Stimulated activated memory B cell treated with anti-CD40 and anti-IgM and Interleukin-4, amounts not matched to agents 10 μg/mL and 1 μg/mL and 100 μg/mL, for 72 hours (primary cell): ENCODE measurements around the gene KATNB1.
"Not testable (repeated sequence)": the region's sequence is repeated elsewhere in the genome, so short reads cannot be mapped to it uniquely, and the experiment has no call there.

ENCODE experiments used
- ATAC-seq: fragments of 150-1000 bp; cut with Tn5 transposase; 2 replicates; pipeline ENCODE4 v1.10.0; 2021
- H3K27ac Mint-ChIP-seq: one replicate; pipeline ENCODE4 v1.8.0; 2022; ENCODE audit warnings: mild to moderate bottlenecking, mixed read lengths
- H3K27me3 Mint-ChIP-seq: one replicate; pipeline ENCODE4 v1.8.0; 2022; ENCODE audit warnings: mixed read lengths
- H3K36me3 Mint-ChIP-seq: one replicate; pipeline ENCODE4 v1.8.0; 2022; ENCODE audit warnings: mixed read lengths
- H3K4me1 Mint-ChIP-seq: one replicate; pipeline ENCODE4 v1.8.0; 2022; ENCODE audit warnings: mixed read lengths
- H3K4me3 Mint-ChIP-seq: one replicate; pipeline ENCODE4 v1.8.0; 2022; ENCODE audit warnings: mild to moderate bottlenecking, moderate library complexity, mixed read lengths
- H3K9me3 Mint-ChIP-seq: one replicate; pipeline ENCODE4 v1.8.0; 2022; ENCODE audit warnings: mixed read lengths

Gene KATNB1

GRCh38 chr16:57711346-57711745 lies 24.2 kb upstream of the KATNB1 start:
- peaks cover 6% of the 10 kb centered on the region for H3K9me3 Mint-ChIP-seq
- ATAC-seq = no peak
- no peaks in the 10 kb centered on the region for H3K4me1 Mint-ChIP-seq
- no peaks in the 10 kb centered on the region for H3K36me3 Mint-ChIP-seq
- no peak overlapping the region for H3K4me3 Mint-ChIP-seq
- peaks cover 48% of the 10 kb centered on the region for H3K27me3 Mint-ChIP-seq
- H3K27ac Mint-ChIP-seq = no peak overlapping the region

- no peak for ATAC-seq
- Mint-ChIP-seq H3K4me1 (no peaks in the 10 kb centered on the region), H3K27me3 (peaks cover 47% of the 10 kb centered on the region), H3K4me3 (no peak overlapping the region), H3K9me3 (no peaks in the 10 kb centered on the region), H3K36me3 (no peaks in the 10 kb centered on the region), H3K27ac (no peak overlapping the region)
Observed at GRCh38 chr16:57711993-57712392, 23.6 kb upstream of the KATNB1 start.

GRCh38 chr16:57712569-57712968 lies 23.0 kb upstream of the KATNB1 start:
- ATAC-seq, H3K4me3 Mint-ChIP-seq, H3K36me3 Mint-ChIP-seq, H3K9me3 Mint-ChIP-seq, H3K27ac Mint-ChIP-seq, H3K4me1 Mint-ChIP-seq: not testable (repeated sequence)
- peaks cover 41% of the 10 kb centered on the region for H3K27me3 Mint-ChIP-seq

GRCh38 chr16:57713596-57713995 lies 22.0 kb upstream of the KATNB1 start:
- H3K4me3 Mint-ChIP-seq = no peak overlapping the region
- no peak for ATAC-seq
- no peaks in the 10 kb centered on the region for H3K36me3 Mint-ChIP-seq
- no peaks in the 10 kb centered on the region for H3K4me1 Mint-ChIP-seq
- H3K9me3 Mint-ChIP-seq = no peaks in the 10 kb centered on the region
- H3K27ac Mint-ChIP-seq = no peak overlapping the region
- H3K27me3 Mint-ChIP-seq = peaks cover 50% of the 10 kb centered on the region

GRCh38 chr16:57714047-57714446 lies 21.5 kb upstream of the KATNB1 start:
- no peaks in the 10 kb centered on the region for H3K9me3 Mint-ChIP-seq
- ATAC-seq = no peak
- no peak overlapping the region for H3K27ac Mint-ChIP-seq
- H3K4me1 Mint-ChIP-seq = no peaks in the 10 kb centered on the region
- no peaks in the 10 kb centered on the region for H3K36me3 Mint-ChIP-seq
- peaks cover 50% of the 10 kb centered on the region for H3K27me3 Mint-ChIP-seq
- no peak overlapping the region for H3K4me3 Mint-ChIP-seq

GRCh38 chr16:57720142-57720575 lies 15.4 kb upstream of the KATNB1 start:
- H3K4me3 Mint-ChIP-seq = no peak overlapping the region
- H3K36me3 Mint-ChIP-seq = no peaks in the 10 kb centered on the region
- no peak overlapping the region for H3K27ac Mint-ChIP-seq
- H3K27me3 Mint-ChIP-seq = peaks cover 56% of the 10 kb centered on the region
- no peaks in the 10 kb centered on the region for H3K9me3 Mint-ChIP-seq
- peak; percentile 60 for ATAC-seq
- peaks cover 7% of the 10 kb centered on the region for H3K4me1 Mint-ChIP-seq

- ATAC-seq = peak; percentile 50
- H3K27ac Mint-ChIP-seq = peak overlapping the region; percentile 54
- no peaks in the 10 kb centered on the region for H3K36me3 Mint-ChIP-seq
- H3K4me1 Mint-ChIP-seq = peaks cover 16% of the 10 kb centered on the region
- no peak overlapping the region for H3K4me3 Mint-ChIP-seq
- peaks cover 43% of the 10 kb centered on the region for H3K27me3 Mint-ChIP-seq
- H3K9me3 Mint-ChIP-seq = no peaks in the 10 kb centered on the region
Observed at GRCh38 chr16:57721356-57722209, 14.0 kb upstream of the KATNB1 start.

- no peak for ATAC-seq
- peaks cover 16% of the 10 kb centered on the region for H3K4me1 Mint-ChIP-seq
- peak overlapping the region; percentile 54 for H3K27ac Mint-ChIP-seq
- H3K27me3 Mint-ChIP-seq = peaks cover 40% of the 10 kb centered on the region
- H3K4me3 Mint-ChIP-seq = no peak overlapping the region
- no peaks in the 10 kb centered on the region for H3K36me3 Mint-ChIP-seq
- no peaks in the 10 kb centered on the region for H3K9me3 Mint-ChIP-seq
Observed at GRCh38 chr16:57722210-57722499, 13.4 kb upstream of the KATNB1 start.

- H3K4me1 Mint-ChIP-seq = peaks cover 16% of the 10 kb centered on the region
- H3K4me3 Mint-ChIP-seq = no peak overlapping the region
- ATAC-seq = no peak
- H3K27me3 Mint-ChIP-seq = peaks cover 40% of the 10 kb centered on the region
- H3K27ac Mint-ChIP-seq = peak overlapping the region; percentile 54
- no peaks in the 10 kb centered on the region for H3K9me3 Mint-ChIP-seq
- H3K36me3 Mint-ChIP-seq = no peaks in the 10 kb centered on the region
Observed at GRCh38 chr16:57722651-57723050, 12.9 kb upstream of the KATNB1 start.

- no peak overlapping the region for H3K27ac Mint-ChIP-seq
- H3K4me3 Mint-ChIP-seq = no peak overlapping the region
- H3K27me3 Mint-ChIP-seq = peaks cover 35% of the 10 kb centered on the region
- H3K36me3 Mint-ChIP-seq = no peaks in the 10 kb centered on the region
- no peak for ATAC-seq
- peaks cover 16% of the 10 kb centered on the region for H3K4me1 Mint-ChIP-seq
- H3K9me3 Mint-ChIP-seq = no peaks in the 10 kb centered on the region
Observed at GRCh38 chr16:57723170-57723569, 12.4 kb upstream of the KATNB1 start.

- peaks cover 16% of the 10 kb centered on the region for H3K4me1 Mint-ChIP-seq
- H3K27ac Mint-ChIP-seq = no peak overlapping the region
- H3K9me3 Mint-ChIP-seq = peaks cover 7% of the 10 kb centered on the region
- ATAC-seq = no peak
- H3K27me3 Mint-ChIP-seq = peaks cover 28% of the 10 kb centered on the region
- H3K36me3 Mint-ChIP-seq = no peaks in the 10 kb centered on the region
- H3K4me3 Mint-ChIP-seq = no peak overlapping the region
Observed at GRCh38 chr16:57724531-57724930, 11.0 kb upstream of the KATNB1 start.

GRCh38 chr16:57725151-57725550 lies 10.4 kb upstream of the KATNB1 start:
- Mint-ChIP-seq H3K36me3 (no peaks in the 10 kb centered on the region), H3K9me3 (peaks cover 12% of the 10 kb centered on the region), H3K4me3 (no peak overlapping the region), H3K27me3 (peaks cover 22% of the 10 kb centered on the region), H3K4me1 (peaks cover 16% of the 10 kb centered on the region), H3K27ac (no peak overlapping the region)
- ATAC-seq = peak; percentile 66

GRCh38 chr16:57725554-57725953 lies 10.0 kb upstream of the KATNB1 start:
- Mint-ChIP-seq H3K9me3 (peaks cover 13% of the 10 kb centered on the region), H3K27ac (no peak overlapping the region), H3K4me3 (no peak overlapping the region), H3K4me1 (peaks cover 16% of the 10 kb centered on the region), H3K27me3 (peaks cover 18% of the 10 kb centered on the region), H3K36me3 (no peaks in the 10 kb centered on the region)
- no peak for ATAC-seq

- Mint-ChIP-seq H3K9me3 (peaks cover 13% of the 10 kb centered on the region), H3K27me3 (peaks cover 18% of the 10 kb centered on the region), H3K4me1 (peaks cover 16% of the 10 kb centered on the region), H3K27ac (no peak overlapping the region), H3K4me3 (no peak overlapping the region), H3K36me3 (no peaks in the 10 kb centered on the region)
- ATAC-seq = no peak
Observed at GRCh38 chr16:57725976-57726375, 9.6 kb upstream of the KATNB1 start.

- ATAC-seq = no peak
- Mint-ChIP-seq H3K4me1 (peaks cover 16% of the 10 kb centered on the region), H3K36me3 (no peaks in the 10 kb centered on the region), H3K27me3 (peaks cover 14% of the 10 kb centered on the region), H3K9me3 (peaks cover 13% of the 10 kb centered on the region), H3K4me3 (no peak overlapping the region), H3K27ac (no peak overlapping the region)
Observed at GRCh38 chr16:57726433-57726947, 9.1 kb upstream of the KATNB1 start.

- Mint-ChIP-seq H3K27ac (no peak overlapping the region), H3K4me3 (no peak overlapping the region)
- ATAC-seq = no peak
Observed at GRCh38 chr16:57727610-57728009, 8.0 kb upstream of the KATNB1 start.

More at GRCh38 chr16:57727610-57728009, 8.0 kb upstream of the KATNB1 start:
- peaks cover 2% of the 10 kb centered on the region for H3K36me3 Mint-ChIP-seq
- peaks cover 3% of the 10 kb centered on the region for H3K27me3 Mint-ChIP-seq
- H3K4me1 Mint-ChIP-seq = peaks cover 16% of the 10 kb centered on the region
- H3K9me3 Mint-ChIP-seq = peaks cover 14% of the 10 kb centered on the region
